Activated CD4-positive, alpha-beta T cell treated with anti-CD3 and anti-CD28 coated beads, Interleukin-2, amount 10 ng/mL, durations not matched to agents 24 days and 14 days (primary cell): ENCODE measurements around the gene RAB11FIP4. TPM values are rescaled to one million over a fixed set of nuclear protein-coding genes. Genes with fewer than 3 reads are reported as not detected.
"Not testable (repeated sequence)": the region's sequence is repeated elsewhere in the genome, so short reads cannot be mapped to it uniquely, and the experiment has no call there.

Source experiments
- DNase-seq: peaks from one replicate; pipeline ENCODE4 v3.0.0; 2022
- H3K27ac Mint-ChIP-seq: one replicate; pipeline ENCODE4 v1.8.0; 2022; ENCODE audit warnings: mild to moderate bottlenecking, mixed read lengths
- H3K27me3 Mint-ChIP-seq: one replicate; pipeline ENCODE4 v1.8.0; 2022; ENCODE audit warnings: mixed read lengths
- H3K36me3 Mint-ChIP-seq: one replicate; pipeline ENCODE4 v1.8.0; 2022; ENCODE audit warnings: low read depth, mild to moderate bottlenecking, mixed read lengths
- H3K4me1 Mint-ChIP-seq: one replicate; pipeline ENCODE4 v1.8.0; 2021; ENCODE audit warnings: mixed read lengths
- H3K4me3 Mint-ChIP-seq: one replicate; pipeline ENCODE4 v1.8.0; 2022; ENCODE audit warnings: mild to moderate bottlenecking, moderate library complexity, mixed read lengths
- H3K9me3 Mint-ChIP-seq: one replicate; pipeline ENCODE4 v1.8.0; 2021; ENCODE audit warnings: mixed read lengths
- intact Hi-C: fragments of 100-400 bp; cut with micrococcal nuclease; formaldehyde crosslinking; loops from one replicate; pipeline ENCODE4 v1.15.1; 2023
- total RNA-seq: library from RNA; stranded (reverse); gene quantifications from 2 replicates; pipeline ENCODE4 v1.2.3, GENCODE V29; 2022

Gene RAB11FIP4
- 24.3 and 26.4 TPM in 2 replicates for total RNA-seq

GRCh38 chr17:31391496-31391949 is at the start of gene RAB11FIP4:
Gene RAB11FIP4 (plus strand): TSS chr17:31391675. CDS start chr17:31391853, 178 bp downstream.
- H3K27me3 Mint-ChIP-seq, result peaks cover 52% of the 10 kb centered on the region
- DNase-seq, result peak; percentile 64
- peak within 1 kb of the TSS; percentile 73 for H3K4me3 Mint-ChIP-seq
- H3K4me1 Mint-ChIP-seq, result peaks cover 6% of the 10 kb centered on the region
- no peaks in the 10 kb centered on the region for H3K36me3 Mint-ChIP-seq
- no peaks in the 10 kb centered on the region for H3K9me3 Mint-ChIP-seq
- intact Hi-C loops, result no loop called here
- no peak within 1 kb of the TSS for H3K27ac Mint-ChIP-seq

GRCh38 chr17:31345191-31345747 is 46.2 kb upstream of the RAB11FIP4 start:
- intact Hi-C loops, H3K27ac Mint-ChIP-seq, H3K27me3 Mint-ChIP-seq, H3K4me3 Mint-ChIP-seq, H3K9me3 Mint-ChIP-seq, DNase-seq, H3K4me1 Mint-ChIP-seq: not testable (repeated sequence)
- peaks cover 16% of the 10 kb centered on the region for H3K36me3 Mint-ChIP-seq

- H3K27ac Mint-ChIP-seq, result no peak overlapping the region
- H3K27me3 Mint-ChIP-seq, result no peaks in the 10 kb centered on the region
- intact Hi-C loops, result no loop called here
- H3K4me1 Mint-ChIP-seq, result no peaks in the 10 kb centered on the region
- H3K9me3 Mint-ChIP-seq, result no peaks in the 10 kb centered on the region
- DNase-seq, result no peak
- H3K36me3 Mint-ChIP-seq, result peaks cover 24% of the 10 kb centered on the region
- no peak overlapping the region for H3K4me3 Mint-ChIP-seq
These were observed 42.0 kb upstream of the RAB11FIP4 start for GRCh38 chr17:31349454-31349853.

- Mint-ChIP-seq H3K27ac (no peak overlapping the region), H3K27me3 (no peaks in the 10 kb centered on the region), H3K4me3 (no peak overlapping the region), H3K4me1 (no peaks in the 10 kb centered on the region), H3K36me3 (peaks cover 26% of the 10 kb centered on the region), H3K9me3 (no peaks in the 10 kb centered on the region)
- intact Hi-C loops, result no loop called here
- no peak for DNase-seq
These were observed 35.5 kb upstream of the RAB11FIP4 start for GRCh38 chr17:31355935-31356334.

GRCh38 chr17:31357091-31357490 is 34.4 kb upstream of the RAB11FIP4 start:
- Mint-ChIP-seq H3K4me3 (no peak overlapping the region), H3K4me1 (no peaks in the 10 kb centered on the region), H3K9me3 (no peaks in the 10 kb centered on the region), H3K27me3 (no peaks in the 10 kb centered on the region), H3K36me3 (peaks cover 30% of the 10 kb centered on the region), H3K27ac (no peak overlapping the region)
- intact Hi-C loops, result no loop called here
- DNase-seq, result no peak

GRCh38 chr17:31357839-31358394 is 33.6 kb upstream of the RAB11FIP4 start:
- Mint-ChIP-seq H3K27me3 (no peaks in the 10 kb centered on the region), H3K27ac (no peak overlapping the region), H3K9me3 (no peaks in the 10 kb centered on the region), H3K4me3 (no peak overlapping the region), H3K36me3 (peaks cover 28% of the 10 kb centered on the region), H3K4me1 (no peaks in the 10 kb centered on the region)
- intact Hi-C loops, result no loop called here
- DNase-seq, result no peak

GRCh38 chr17:31364012-31364411 is 27.5 kb upstream of the RAB11FIP4 start:
- no peak overlapping the region for H3K27ac Mint-ChIP-seq
- no peak overlapping the region for H3K4me3 Mint-ChIP-seq
- peaks cover 22% of the 10 kb centered on the region for H3K36me3 Mint-ChIP-seq
- no peaks in the 10 kb centered on the region for H3K4me1 Mint-ChIP-seq
- DNase-seq, result no peak
- no peaks in the 10 kb centered on the region for H3K27me3 Mint-ChIP-seq
- intact Hi-C loops, result no loop called here
- H3K9me3 Mint-ChIP-seq, result no peaks in the 10 kb centered on the region

- no peaks in the 10 kb centered on the region for H3K27me3 Mint-ChIP-seq
- peaks cover 12% of the 10 kb centered on the region for H3K36me3 Mint-ChIP-seq
- intact Hi-C loops, result no loop called here
- no peak overlapping the region for H3K4me3 Mint-ChIP-seq
- H3K4me1 Mint-ChIP-seq, result peaks cover 3% of the 10 kb centered on the region
- no peaks in the 10 kb centered on the region for H3K9me3 Mint-ChIP-seq
- no peak for DNase-seq
- no peak overlapping the region for H3K27ac Mint-ChIP-seq
These were observed 25.4 kb upstream of the RAB11FIP4 start for GRCh38 chr17:31366088-31366487.

GRCh38 chr17:31369266-31369665 is 22.2 kb upstream of the RAB11FIP4 start:
- no peaks in the 10 kb centered on the region for H3K9me3 Mint-ChIP-seq
- DNase-seq, result no peak
- intact Hi-C loops, result no loop called here
- H3K36me3 Mint-ChIP-seq, result peaks cover 3% of the 10 kb centered on the region
- H3K27me3 Mint-ChIP-seq, result no peaks in the 10 kb centered on the region
- no peak overlapping the region for H3K4me3 Mint-ChIP-seq
- H3K4me1 Mint-ChIP-seq, result peaks cover 12% of the 10 kb centered on the region
- no peak overlapping the region for H3K27ac Mint-ChIP-seq

GRCh38 chr17:31371511-31372097 is 19.9 kb upstream of the RAB11FIP4 start:
- Mint-ChIP-seq H3K27me3 (no peaks in the 10 kb centered on the region), H3K36me3 (peaks cover 3% of the 10 kb centered on the region), H3K27ac (no peak overlapping the region), H3K4me1 (peaks cover 12% of the 10 kb centered on the region), H3K4me3 (no peak overlapping the region), H3K9me3 (no peaks in the 10 kb centered on the region)
- DNase-seq, result no peak
- intact Hi-C loops, result loop anchor here (2.0 to 5.0 kb wide), 3 partner anchors 51 to 359 kb away; partner anchors contain the start of gene EVI2A

GRCh38 chr17:31373150-31374093 is 18.1 kb upstream of the RAB11FIP4 start:
- Mint-ChIP-seq H3K4me3 (no peak overlapping the region), H3K27me3 (no peaks in the 10 kb centered on the region), H3K36me3 (no peaks in the 10 kb centered on the region), H3K9me3 (no peaks in the 10 kb centered on the region), H3K4me1 (peaks cover 12% of the 10 kb centered on the region), H3K27ac (no peak overlapping the region)
- DNase-seq, result peak; percentile 84
- intact Hi-C loops, result loop anchor here (1.0 to 5.0 kb wide), 4 partner anchors 53 to 361 kb away; partner anchors contain the start of gene EVI2A

- no peaks in the 10 kb centered on the region for H3K27me3 Mint-ChIP-seq
- no peaks in the 10 kb centered on the region for H3K9me3 Mint-ChIP-seq
- H3K4me3 Mint-ChIP-seq, result no peak overlapping the region
- peaks cover 12% of the 10 kb centered on the region for H3K4me1 Mint-ChIP-seq
- H3K27ac Mint-ChIP-seq, result no peak overlapping the region
- DNase-seq, result no peak
- H3K36me3 Mint-ChIP-seq, result no peaks in the 10 kb centered on the region
- intact Hi-C loops, result loop anchor here (5.0 kb wide), 1 partner anchor 157 kb away; no protein-coding TSS in a partner anchor
These were observed 17.4 kb upstream of the RAB11FIP4 start for GRCh38 chr17:31374094-31374447.

GRCh38 chr17:31374503-31374902 is 17.0 kb upstream of the RAB11FIP4 start:
- intact Hi-C loops, result loop anchor here (5.0 kb wide), 1 partner anchor 157 kb away; no protein-coding TSS in a partner anchor
- H3K4me3 Mint-ChIP-seq, result no peak overlapping the region
- no peaks in the 10 kb centered on the region for H3K9me3 Mint-ChIP-seq
- no peaks in the 10 kb centered on the region for H3K27me3 Mint-ChIP-seq
- DNase-seq, result no peak
- H3K4me1 Mint-ChIP-seq, result peaks cover 12% of the 10 kb centered on the region
- H3K27ac Mint-ChIP-seq, result no peak overlapping the region
- no peaks in the 10 kb centered on the region for H3K36me3 Mint-ChIP-seq

GRCh38 chr17:31378638-31379037 is 12.8 kb upstream of the RAB11FIP4 start:
- H3K27me3 Mint-ChIP-seq, result no peaks in the 10 kb centered on the region

More at GRCh38 chr17:31378638-31379037, 12.8 kb upstream of the RAB11FIP4 start:
- Mint-ChIP-seq H3K9me3 (no peaks in the 10 kb centered on the region), H3K36me3 (no peaks in the 10 kb centered on the region), H3K27ac (no peak overlapping the region), H3K4me1 (no peaks in the 10 kb centered on the region), H3K4me3 (no peak overlapping the region)
- intact Hi-C loops, result no loop called here
- DNase-seq, result no peak
